Measurements from ENCODE around the gene ATF1. TPM values are rescaled to one million over a fixed set of nuclear protein-coding genes. Genes with fewer than 3 reads are reported as not detected.

Gene ATF1
- polyA plus RNA-seq, 1 of the 3 experiments (the other 2 are of a cell fraction): 34.2 TPM

DNA sequence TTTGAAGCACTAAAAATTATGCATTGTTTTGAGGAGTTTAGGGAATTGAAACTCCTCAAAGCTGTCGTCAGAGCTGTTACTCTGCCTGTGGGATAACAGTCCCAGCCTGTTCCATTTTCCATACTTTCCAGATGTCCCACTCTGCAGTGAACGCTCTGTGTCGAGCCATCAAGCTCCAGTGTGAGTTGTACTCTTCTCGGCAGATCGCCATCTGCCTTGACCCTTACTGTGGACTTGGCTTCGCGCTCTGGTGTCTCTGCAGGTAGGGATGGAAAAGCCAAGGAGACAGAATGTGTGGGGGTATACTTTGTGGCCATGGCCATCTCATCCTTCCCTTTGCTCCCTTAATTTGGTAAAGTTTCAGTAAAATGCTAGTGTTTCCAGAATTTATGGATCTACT is 35.5 kb upstream of the ATF1 start (continued):
- TF ChIP-seq FOSL2 (IDR thresholded peaks at IDR 0.05; ENCODE audit: borderline replicate concordance, low read depth) (no peak), RXRA (IDR thresholded peaks at IDR 0.05; ENCODE audit: borderline replicate concordance, low read depth) (no peak)

- Histone ChIP-seq H3K27ac (ENCODE audit: low read depth in 2 of 2, low read length in 1 of 2) (no peak overlapping the region), H3K4me3 (ENCODE audit: low read depth in 2 of 2, low read length in 1 of 2) (no peak overlapping the region), H4K20me1 (ENCODE audit: insufficient read depth) (no peaks in the 10 kb centered on the region), H3K4me1 (ENCODE audit: control insufficient read depth in 1 of 2, insufficient read depth in 2 of 2, low read depth in 1 of 2, low read length in 1 of 2) (no peaks in the 10 kb centered on the region), H3F3A (replicated peaks; ENCODE audit: insufficient read depth) (no peaks in the 10 kb centered on the region), H3K9me2 (no peaks in the 10 kb centered on the region), H3K79me2 (ENCODE audit: insufficient read depth) (no peaks in the 10 kb centered on the region), H3K27me3 (ENCODE audit: insufficient read depth) (no peaks in the 10 kb centered on the region), H3K36me3 (replicated peaks in 1 of 2; ENCODE audit: control insufficient read depth in 1 of 2, insufficient read depth in 2 of 2, low read length in 1 of 2) (peaks cover 22 to 51% of the 10 kb centered on the region in 2 experiments), H3K4me2 (no peak overlapping the region), H3K9ac (no peak overlapping the region), H2AFZ (ENCODE audit: low read depth) (no peak overlapping the region), H3K9me3 (no peaks in the 10 kb centered on the region)
- no peak for TF ChIP-seq RXRA (IDR thresholded peaks at IDR 0.05; ENCODE audit: borderline replicate concordance, low read depth)
- no peak for TF ChIP-seq CHD2 (IDR thresholded peaks at IDR 0.05; ENCODE audit: low read length, partially characterized antibody)
- TF ChIP-seq NRF1 (IDR thresholded peaks at IDR 0.05; ENCODE audit: low read depth, low read length): no peak
- TF ChIP-seq ELF1 (IDR thresholded peaks at IDR 0.05): no peak
- TF ChIP-seq SIN3A (IDR thresholded peaks at IDR 0.05; ENCODE audit: borderline replicate concordance, low read depth, low read length): no peak
- TF ChIP-seq RFX5 (IDR thresholded peaks at IDR 0.05; ENCODE audit: low read length): no peak
- TF ChIP-seq POLR2AphosphoS5 (IDR thresholded peaks at IDR 0.05; ENCODE audit: low read depth, low read length): no peak
- no peak for TF ChIP-seq NFIC (IDR thresholded peaks at IDR 0.05; ENCODE audit: borderline replicate concordance)
- no peak for TF ChIP-seq TCF12 (IDR thresholded peaks at IDR 0.05)
- TF ChIP-seq PBX3 (IDR thresholded peaks at IDR 0.05): no peak
- no peak for DNase-seq
- ChIA-PET CTCF (interaction anchor here (1.4 kb wide), 1 partner anchor 224 kb away, joined by 5 read pairs; the partner anchor contains the start of gene DIP2B), POLR2A (no interaction called here)
- WGBS (ENCODE audit: low lambda C conversion rate): 96% methylated on average over 4 of the region's 4 CpGs
These were observed 35.1 kb upstream of the ATF1 start for GRCh38 chr12:50728841-50729240.

- DNase-seq: no peak
These were observed 31.3 kb upstream of the ATF1 start for GRCh38 chr12:50732591-50732990.

More at GRCh38 chr12:50732591-50732990, 31.3 kb upstream of the ATF1 start:
- no peaks in the 10 kb centered on the region for H4K20me1 ChIP-seq (ENCODE audit: insufficient read depth)
- H3K27ac ChIP-seq (ENCODE audit: low read depth in 2 of 2, low read length in 1 of 2): no peak overlapping the region
- no peaks in the 10 kb centered on the region for H3K27me3 ChIP-seq (ENCODE audit: insufficient read depth)
- no peaks in the 10 kb centered on the region for H3K9me2 ChIP-seq
- TF ChIP-seq FOSL2 (IDR thresholded peaks at IDR 0.05; ENCODE audit: borderline replicate concordance, low read depth): peak; percentile 41; the same call in 1 of the 2 replicates
- TF ChIP-seq ZBTB33 (IDR thresholded peaks at IDR 0.05; ENCODE audit: borderline replicate concordance, low read depth): no peak
- CTCF ChIA-PET: interaction anchor here (3.0 kb wide), 1 partner anchor 228 kb away, joined by 14 read pairs; the partner anchor contains the start of gene DIP2B
- POLR2A ChIA-PET: no interaction called here
- no peaks in the 10 kb centered on the region; a peak in 1 of 4 replicates for H3K4me1 ChIP-seq (ENCODE audit: control insufficient read depth in 1 of 2, insufficient read depth in 2 of 2, low read depth in 1 of 2, low read length in 1 of 2)
- H3K4me2 ChIP-seq: no peak overlapping the region
- no peak overlapping the region for H3K4me3 ChIP-seq (ENCODE audit: low read depth in 2 of 2, low read length in 1 of 2)
- no peak overlapping the region for H3K9ac ChIP-seq
- H3K79me2 ChIP-seq (ENCODE audit: insufficient read depth): no peaks in the 10 kb centered on the region
- H2AFZ ChIP-seq (ENCODE audit: low read depth): no peak overlapping the region
- H3F3A ChIP-seq (replicated peaks; ENCODE audit: insufficient read depth): no peaks in the 10 kb centered on the region
- 65% methylated on average over 9 of the region's 9 CpGs for WGBS (ENCODE audit: low lambda C conversion rate)
- H3K36me3 ChIP-seq (replicated peaks in 1 of 2; ENCODE audit: control insufficient read depth in 1 of 2, insufficient read depth in 2 of 2, low read length in 1 of 2): peaks cover 24 to 40% of the 10 kb centered on the region in 2 experiments
- H3K9me3 ChIP-seq: no peaks in the 10 kb centered on the region
